Anterior cingulate cortex (tissue), 58 donors: ENCODE results near the gene TSPAN32.
"Not testable (repeated sequence)": the region's sequence is repeated elsewhere in the genome, so short reads cannot be mapped to it uniquely, and the experiment has no call there.

Source experiments
- DNase-seq, 58 donors: peaks; one replicate each; lab custom pipeline; 2025; lab: John Stamatoyannopoulos, UW

Gene TSPAN32

GRCh38 chr11:2328656-2329354 is 27.0 kb downstream of the TSPAN32 start:
- DNase-seq, result no peak

GRCh38 chr11:2329551-2329950 is 27.7 kb downstream of the TSPAN32 start:
- no peak for DNase-seq

GRCh38 chr11:2330696-2331095 is 28.9 kb downstream of the TSPAN32 start:
- no peak for DNase-seq

GRCh38 chr11:2331404-2331803 is 29.6 kb downstream of the TSPAN32 start:
- DNase-seq, result no peak

GRCh38 chr11:2332569-2332968 is 30.8 kb downstream of the TSPAN32 start:
- not testable (repeated sequence) for DNase-seq

- not testable (repeated sequence) for DNase-seq
Measured at GRCh38 chr11:2333486-2334205, 31.8 kb downstream of the TSPAN32 start.

GRCh38 chr11:2335286-2335685 is 33.5 kb downstream of the TSPAN32 start:
- DNase-seq, result not testable (repeated sequence)

- not testable (repeated sequence) for DNase-seq
Measured at GRCh38 chr11:2338760-2339159, 36.9 kb downstream of the TSPAN32 start.

- no peak for DNase-seq
Measured at GRCh38 chr11:2342557-2342956, 40.7 kb downstream of the TSPAN32 start.

GRCh38 chr11:2342981-2343380 is 41.2 kb downstream of the TSPAN32 start:
- DNase-seq, result no peak

GRCh38 chr11:2343502-2343901 is 41.7 kb downstream of the TSPAN32 start:
- no peak for DNase-seq

GRCh38 chr11:2345050-2345449 is 43.2 kb downstream of the TSPAN32 start:
- no peak for DNase-seq

- DNase-seq, result no peak
Measured at GRCh38 chr11:2346014-2346413, 44.2 kb downstream of the TSPAN32 start.

- DNase-seq, result no peak
Measured at GRCh38 chr11:2346586-2347307, 44.9 kb downstream of the TSPAN32 start.

- no peak for DNase-seq
Measured at GRCh38 chr11:2347308-2347830, 45.6 kb downstream of the TSPAN32 start.

- no peak for DNase-seq
Measured at GRCh38 chr11:2348986-2349385, 47.2 kb downstream of the TSPAN32 start.

- DNase-seq, result no peak
Measured at GRCh38 chr11:2351701-2352100, 49.9 kb downstream of the TSPAN32 start.

- DNase-seq, result no peak
Measured at GRCh38 chr11:2352420-2352819, 50.6 kb downstream of the TSPAN32 start.

- no peak for DNase-seq
Measured at GRCh38 chr11:2355000-2355644, 53.3 kb downstream of the TSPAN32 start.

GRCh38 chr11:2357246-2357645 is 55.4 kb downstream of the TSPAN32 start:
- no peak for DNase-seq

- not testable (repeated sequence) for DNase-seq
Measured at GRCh38 chr11:2357651-2358050, 55.8 kb downstream of the TSPAN32 start.
